ENCODE data around the gene CDC14A.
A peak's percentile ranks its signal among the peaks of the same experiment; 100 is the strongest.

CDC14A gene

DNA sequence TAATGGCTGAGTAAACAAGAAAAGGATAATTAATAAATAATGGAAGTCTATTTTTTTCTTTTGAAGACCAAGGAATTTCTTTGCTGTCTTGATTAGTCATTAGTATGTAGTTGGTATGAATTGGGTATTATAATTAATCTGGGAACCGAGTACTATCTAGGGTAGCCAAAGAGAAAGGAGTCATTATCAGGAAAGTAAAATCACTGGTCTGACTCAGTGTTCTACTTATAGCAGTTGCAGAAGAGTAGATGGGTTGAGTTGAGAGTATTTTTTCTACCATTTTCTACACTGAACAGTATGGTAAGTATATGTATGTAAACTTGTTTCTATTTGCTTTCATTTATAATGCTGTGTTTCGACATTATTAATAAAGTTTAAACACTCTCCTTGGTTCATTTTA lies 26.6 kb downstream of the CDC14A start:
- TF ChIP-seq, protein P1, sequence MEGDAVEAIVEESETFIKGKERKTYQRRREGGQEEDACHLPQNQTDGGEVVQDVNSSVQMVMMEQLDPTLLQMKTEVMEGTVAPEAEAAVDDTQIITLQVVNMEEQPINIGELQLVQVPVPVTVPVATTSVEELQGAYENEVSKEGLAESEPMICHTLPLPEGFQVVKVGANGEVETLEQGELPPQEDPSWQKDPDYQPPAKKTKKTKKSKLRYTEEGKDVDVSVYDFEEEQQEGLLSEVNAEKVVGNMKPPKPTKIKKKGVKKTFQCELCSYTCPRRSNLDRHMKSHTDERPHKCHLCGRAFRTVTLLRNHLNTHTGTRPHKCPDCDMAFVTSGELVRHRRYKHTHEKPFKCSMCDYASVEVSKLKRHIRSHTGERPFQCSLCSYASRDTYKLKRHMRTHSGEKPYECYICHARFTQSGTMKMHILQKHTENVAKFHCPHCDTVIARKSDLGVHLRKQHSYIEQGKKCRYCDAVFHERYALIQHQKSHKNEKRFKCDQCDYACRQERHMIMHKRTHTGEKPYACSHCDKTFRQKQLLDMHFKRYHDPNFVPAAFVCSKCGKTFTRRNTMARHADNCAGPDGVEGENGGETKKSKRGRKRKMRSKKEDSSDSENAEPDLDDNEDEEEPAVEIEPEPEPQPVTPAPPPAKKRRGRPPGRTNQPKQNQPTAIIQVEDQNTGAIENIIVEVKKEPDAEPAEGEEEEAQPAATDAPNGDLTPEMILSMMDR (conservative IDR thresholded peaks at IDR 0.05; ENCODE audit: low read length) = no peak
- DNase-seq (ENCODE audit: low read depth) = no peak
- no peak overlapping the region for H3K4me3 ChIP-seq (ENCODE audit: low read length)

GRCh38 chr1:100380635-100381034 lies 28.3 kb downstream of the CDC14A start:
- no peak overlapping the region for H3K4me3 ChIP-seq (ENCODE audit: low read length)
- DNase-seq (ENCODE audit: low read depth) = no peak
- TF ChIP-seq, protein P1 (conservative IDR thresholded peaks at IDR 0.05; ENCODE audit: low read length) = no peak

- DNase-seq (ENCODE audit: low read depth) = no peak
- TF ChIP-seq, protein P1 (conservative IDR thresholded peaks at IDR 0.05; ENCODE audit: low read length) = no peak
- no peak overlapping the region for H3K4me3 ChIP-seq (ENCODE audit: low read length)
Observed at GRCh38 chr1:100382657-100383056, 30.4 kb downstream of the CDC14A start.

GRCh38 chr1:100383743-100384405 lies 31.6 kb downstream of the CDC14A start:
- H3K4me3 ChIP-seq (ENCODE audit: low read length) = no peak overlapping the region
- TF ChIP-seq, protein P1 (conservative IDR thresholded peaks at IDR 0.05; ENCODE audit: low read length) = no peak
- DNase-seq (ENCODE audit: low read depth) = no peak

DNA sequence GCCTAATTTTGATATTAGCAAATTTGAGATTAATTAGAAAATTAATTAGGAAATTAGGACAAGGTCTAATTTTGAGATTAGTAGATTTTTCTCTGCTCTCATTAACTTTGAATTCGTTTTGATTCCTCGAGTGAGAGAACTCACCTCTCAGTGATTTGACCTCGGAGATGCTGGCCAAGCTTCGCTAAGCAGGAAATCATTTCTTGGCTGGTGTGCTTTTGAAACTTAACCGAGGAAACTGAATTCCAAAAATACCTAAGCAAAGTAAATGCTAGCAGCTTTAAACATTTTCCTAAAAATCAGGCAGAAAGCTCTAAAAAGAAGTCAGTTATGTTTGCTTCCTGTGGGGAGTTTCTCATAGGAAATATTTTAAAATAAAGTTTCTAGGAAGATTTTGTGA lies 34.9 kb downstream of the CDC14A start:
- no peak overlapping the region for H3K4me3 ChIP-seq (ENCODE audit: low read length)
- DNase-seq (ENCODE audit: low read depth) = peak; percentile 50
- TF ChIP-seq, protein P1 (conservative IDR thresholded peaks at IDR 0.05; ENCODE audit: low read length) = no peak

DNA sequence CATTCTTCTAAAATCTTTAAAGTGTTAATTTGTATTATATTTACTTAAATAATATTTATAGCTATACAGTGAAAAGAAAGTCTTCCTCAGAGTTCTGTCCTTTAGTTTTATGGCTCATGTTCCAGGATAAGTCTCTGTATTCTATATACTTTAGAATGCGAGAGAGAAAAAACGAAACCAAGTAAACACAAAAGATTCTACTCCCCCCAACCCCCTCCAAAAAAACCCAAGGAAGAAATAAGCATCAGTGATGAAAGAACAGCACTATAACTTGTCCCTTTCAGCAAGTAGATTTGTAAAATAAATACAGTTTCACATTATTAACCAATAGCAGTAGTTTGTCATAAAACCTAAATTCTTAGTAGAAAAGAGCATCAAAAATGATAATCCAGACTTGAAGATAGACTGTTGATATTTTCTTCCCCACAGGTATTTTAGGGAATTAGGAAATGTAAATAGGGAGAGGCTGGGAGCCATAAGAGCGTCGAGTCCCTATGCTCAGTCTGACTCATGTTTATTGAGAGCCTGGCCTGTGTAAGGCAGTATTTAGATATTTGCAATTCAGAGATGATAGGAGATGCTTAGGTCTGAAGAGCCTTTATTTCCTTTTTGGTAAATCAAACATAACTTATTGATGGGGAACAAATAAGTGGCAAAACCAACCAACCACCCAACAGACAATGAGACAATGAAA lies 35.5 kb downstream of the CDC14A start:
- TF ChIP-seq, protein P1 (conservative IDR thresholded peaks at IDR 0.05; ENCODE audit: low read length) = no peak
- no peak overlapping the region for H3K4me3 ChIP-seq (ENCODE audit: low read length)
- no peak for DNase-seq (ENCODE audit: low read depth)

DNA sequence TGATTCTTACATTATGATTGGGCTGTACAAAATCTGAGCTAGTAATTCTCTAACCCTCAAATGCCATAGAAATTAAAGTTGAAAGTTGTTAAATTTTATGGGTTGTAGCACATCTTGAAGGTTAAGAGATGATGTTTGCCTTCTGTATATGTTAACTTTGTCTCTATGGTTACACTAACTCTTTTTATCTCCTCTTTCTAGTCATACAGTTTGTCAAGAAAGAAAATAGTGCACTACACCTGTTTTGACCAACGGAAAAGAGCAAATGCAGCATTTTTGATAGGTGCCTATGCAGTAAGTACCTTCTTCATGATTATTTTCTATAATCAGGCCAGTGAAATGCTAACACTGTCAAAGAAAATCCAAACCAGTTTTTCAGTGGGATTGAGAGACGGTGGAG lies 38.2 kb downstream of the CDC14A start:
- no peak for DNase-seq (ENCODE audit: low read depth)
- H3K4me3 ChIP-seq (ENCODE audit: low read length) = no peak overlapping the region
- TF ChIP-seq, protein P1 (conservative IDR thresholded peaks at IDR 0.05; ENCODE audit: low read length) = no peak
